ENCODE measurements around the gene SREBF2. TPM values are rescaled to one million over a fixed set of nuclear protein-coding genes. Genes with fewer than 3 reads are reported as not detected.

Gene SREBF2
- total and polyA plus RNA-seq, 2 of the 13 experiments (the other 11 are each of a cell fraction or from before 2014, with no cell fraction given) = 53.8 to 72.6 TPM

- H3K36me3 ChIP-seq (replicated peaks in 1 of 2; ENCODE audit: control insufficient read depth in 1 of 2, insufficient read depth in 2 of 2, low read length in 2 of 2) = peaks cover 33 to 82% of the 10 kb centered on the region in 2 experiments
- H3K27me3 ChIP-seq (ENCODE audit: control insufficient read depth in 1 of 2, insufficient read depth in 2 of 2, low read length in 2 of 2) = no peaks in the 10 kb centered on the region
- 96% methylated on average over 9 of the region's 9 CpGs for WGBS (ENCODE audit: low lambda C conversion rate)
- H3K27ac ChIP-seq (ENCODE audit: extremely low read length, insufficient read depth, low read length) = no peak overlapping the region
- H3K4me2 ChIP-seq (ENCODE audit: low read depth, low read length) = no peak overlapping the region
- ATAC-seq = no peak
- no peak overlapping the region for H3K4me3 ChIP-seq (replicated peaks in 1 of 3; ENCODE audit: insufficient read depth in 1 of 3, low read depth in 2 of 3, low read length in 3 of 3)
- H3K9me3 ChIP-seq (ENCODE audit: low read length) = no peaks in the 10 kb centered on the region
- intact Hi-C loops (cut with micrococcal nuclease; ENCODE audit: unreplicated experiment) (loop anchor here (2.0 kb wide), 1 partner anchor 39 kb away; no protein-coding TSS in a partner anchor), in situ Hi-C loops (cut with HindIII; ENCODE audit: extremely low pct_ligation_motif_present, low pct_unique_long_range_greater_than_20kb) (no loop called here)
- peaks cover 12% of the 10 kb centered on the region; the same call in 1 of the 2 replicates for H4K20me1 ChIP-seq (ENCODE audit: insufficient read depth, low read length)
- no peak overlapping the region for H2AFZ ChIP-seq (ENCODE audit: low read length)
- H3K79me2 ChIP-seq (ENCODE audit: insufficient read depth, low read length) = no peaks in the 10 kb centered on the region
- BruUV-seq (replicated peaks) = no TSS peak
- no peak for FAIRE-seq
- no peak overlapping the region for H3K9ac ChIP-seq (ENCODE audit: insufficient read depth, low read depth, low read length)
- ChIA-PET CTCF (ENCODE audit: low intra/inter-chr PET ratio, low total read pairs) (no interaction called here), POLR2A (no interaction called here)
- DNase-seq (ENCODE audit: low spot score) = no peak
- H3K4me1 ChIP-seq (ENCODE audit: insufficient read depth, low read length) = no peaks in the 10 kb centered on the region
- TF ChIP-seq FOXM1 (CRISPR knock-in tag; IDR thresholded peaks at IDR 0.05) (no peak), ZNF224 (CRISPR knock-in tag; IDR thresholded peaks at IDR 0.05) (no peak), ZNF136 (CRISPR knock-in tag; IDR thresholded peaks at IDR 0.05; ENCODE audit: low read depth) (no peak), ELF1 (CRISPR knock-in tag; IDR thresholded peaks at IDR 0.05) (no peak), ZNF30 (CRISPR knock-in tag; IDR thresholded peaks at IDR 0.05) (no peak), KLF9 (CRISPR knock-in tag; IDR thresholded peaks at IDR 0.05; ENCODE audit: low read depth) (no peak), ZNF687 (CRISPR knock-in tag; IDR thresholded peaks at IDR 0.05) (no peak), TFE3 (CRISPR knock-in tag; IDR thresholded peaks at IDR 0.05) (no peak), ZFAT (CRISPR knock-in tag; conservative IDR thresholded peaks at IDR 0.05) (no peak), HNRNPUL1 (IDR thresholded peaks at IDR 0.05; ENCODE audit: low read depth, low read length) (no peak), HDAC6 (IDR thresholded peaks at IDR 0.05; ENCODE audit: low read depth, low read length) (no peak), PBX3 (CRISPR knock-in tag; IDR thresholded peaks at IDR 0.05; ENCODE audit: borderline replicate concordance) (no peak), ZNF383 (CRISPR knock-in tag; IDR thresholded peaks at IDR 0.05; ENCODE audit: borderline replicate concordance) (no peak)
These were observed 58.5 kb downstream of the SREBF2 start for GRCh38 chr22:41891407-41891806.

Measured in HepG2 (cell line).